UCSD-AML1 (cell line): ENCODE data around the gene QSOX1.

Experiments used
- DNase-seq: peaks from one replicate; lab custom pipeline; 2025; ENCODE audit not compliant: unreplicated experiment; lab: John Stamatoyannopoulos, UW

QSOX1 gene

GRCh38 chr1:180169640-180170195 lies 15.0 kb downstream of the QSOX1 start:
- no peak for DNase-seq

GRCh38 chr1:180170546-180171151 lies 16.0 kb downstream of the QSOX1 start:
- DNase-seq, result no peak

DNA sequence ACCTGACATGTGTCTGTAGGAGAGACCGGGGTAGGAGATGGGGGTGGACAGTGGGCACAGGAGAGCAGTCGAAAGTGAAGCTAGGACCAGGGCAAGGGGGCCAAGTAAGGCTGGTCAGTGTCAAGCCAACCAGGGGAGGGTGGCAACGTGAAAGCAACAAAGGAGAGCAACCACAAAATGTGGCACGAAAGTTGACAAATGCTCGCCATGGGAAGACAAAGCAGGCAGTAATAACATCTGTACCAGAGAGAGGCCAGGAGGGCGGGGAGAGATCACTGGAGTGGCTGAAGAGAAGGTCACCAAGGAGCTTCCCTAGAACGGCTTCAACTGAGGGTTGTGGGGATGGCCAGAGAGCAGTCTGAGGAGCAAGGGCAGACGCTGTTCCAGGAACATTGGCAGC lies 17.0 kb downstream of the QSOX1 start:
- DNase-seq, result no peak

DNA sequence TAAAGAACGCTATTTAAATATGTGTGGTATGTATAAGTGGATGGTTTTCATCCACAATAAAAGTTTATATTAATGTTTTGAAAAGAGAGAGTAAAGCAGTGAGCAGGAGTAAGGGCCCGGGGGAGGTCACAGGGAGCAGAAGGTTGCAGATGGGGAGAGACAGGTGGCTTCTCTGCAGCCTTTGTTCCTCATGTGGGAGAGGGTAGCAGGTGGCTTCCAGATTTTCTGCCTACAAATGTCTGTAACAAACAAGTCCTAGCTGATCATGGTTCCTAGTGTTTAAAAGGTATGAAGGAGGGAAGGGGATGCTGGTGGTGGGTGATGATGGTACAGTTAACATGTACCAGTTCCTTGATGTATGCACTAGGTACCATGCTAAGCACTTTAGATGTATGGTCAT lies 18.8 kb downstream of the QSOX1 start:
- no peak for DNase-seq

DNA sequence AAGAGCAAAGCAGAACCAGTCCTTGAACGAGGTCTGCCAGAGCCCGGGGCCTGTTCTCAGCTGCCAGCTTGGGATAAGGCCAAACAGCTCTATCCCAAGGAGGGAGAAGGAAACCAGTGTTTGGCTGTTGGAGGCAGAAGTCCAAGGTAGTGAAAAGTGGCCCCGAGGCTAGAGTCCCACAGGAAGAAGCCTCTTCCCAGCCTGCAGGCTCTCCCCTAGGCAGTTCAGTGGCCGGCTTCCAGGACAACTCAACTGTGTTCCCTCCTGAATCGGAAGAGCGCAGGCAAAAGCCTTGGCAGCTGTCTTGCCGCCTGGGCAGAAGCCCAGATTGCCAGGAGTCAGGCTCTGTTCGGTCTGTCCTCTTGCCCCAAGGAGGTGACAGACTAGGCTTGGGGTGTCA lies 19.3 kb downstream of the QSOX1 start:
- no peak for DNase-seq

- no peak for DNase-seq
These were observed 20.6 kb downstream of the QSOX1 start for GRCh38 chr1:180175291-180175690.

GRCh38 chr1:180175806-180176205 lies 21.1 kb downstream of the QSOX1 start:
- no peak for DNase-seq

DNA sequence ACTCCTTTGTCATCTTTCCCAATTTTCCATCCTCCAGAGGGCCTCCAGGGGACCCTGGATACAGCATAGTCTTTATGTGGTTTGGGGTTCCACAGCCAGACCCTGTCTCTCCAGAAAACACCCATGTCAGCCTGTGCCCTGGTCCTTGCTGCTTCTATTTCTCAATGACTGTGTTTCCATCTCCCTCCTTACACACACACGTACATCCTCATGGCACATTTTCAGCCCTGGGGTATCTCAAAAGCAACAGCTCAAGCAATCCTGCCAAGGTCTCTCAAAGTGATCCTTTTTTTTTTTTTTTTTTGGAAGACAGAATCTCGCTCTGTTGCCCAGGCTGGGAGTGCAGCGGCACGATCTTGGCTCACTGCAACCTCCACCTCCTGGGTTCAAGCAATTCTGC lies 22.3 kb downstream of the QSOX1 start:
- DNase-seq, result no peak

GRCh38 chr1:180177931-180178330 lies 23.3 kb downstream of the QSOX1 start:
- DNase-seq, result no peak

DNA sequence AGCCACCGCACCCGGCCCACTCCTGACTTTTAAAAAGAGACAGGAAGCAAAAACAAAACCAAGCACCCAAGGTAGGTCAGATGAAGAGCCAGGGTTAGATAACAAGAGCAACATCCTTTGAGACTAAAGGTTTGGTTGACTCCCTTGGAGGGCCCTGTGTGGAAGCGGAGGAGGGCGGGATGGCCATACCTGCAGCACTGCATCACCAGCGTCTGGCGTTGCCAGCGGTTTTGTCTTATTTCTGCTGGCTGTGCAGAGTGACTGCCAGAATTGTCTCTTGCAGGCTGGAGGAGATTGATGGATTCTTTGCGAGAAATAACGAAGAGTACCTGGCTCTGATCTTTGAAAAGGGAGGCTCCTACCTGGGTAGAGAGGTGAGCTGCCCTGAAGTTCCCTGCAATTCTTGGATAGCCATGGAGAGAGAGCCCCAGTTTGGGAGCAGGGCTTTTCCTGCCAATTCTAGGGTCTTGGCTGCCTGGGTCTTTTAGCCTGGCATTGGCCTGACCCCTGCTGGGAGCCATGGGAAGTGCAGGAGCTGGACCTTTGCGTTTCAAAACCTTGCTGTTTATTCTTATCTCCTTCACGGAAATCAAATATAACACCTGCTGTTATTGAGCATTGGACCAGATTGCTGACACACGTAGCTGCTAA lies 24.0 kb downstream of the QSOX1 start:
- DNase-seq, result peak; percentile 54

- DNase-seq, result no peak
These were observed 24.7 kb downstream of the QSOX1 start for GRCh38 chr1:180179162-180179957.

GRCh38 chr1:180181048-180181447 lies 26.4 kb downstream of the QSOX1 start:
- DNase-seq, result no peak

DNA sequence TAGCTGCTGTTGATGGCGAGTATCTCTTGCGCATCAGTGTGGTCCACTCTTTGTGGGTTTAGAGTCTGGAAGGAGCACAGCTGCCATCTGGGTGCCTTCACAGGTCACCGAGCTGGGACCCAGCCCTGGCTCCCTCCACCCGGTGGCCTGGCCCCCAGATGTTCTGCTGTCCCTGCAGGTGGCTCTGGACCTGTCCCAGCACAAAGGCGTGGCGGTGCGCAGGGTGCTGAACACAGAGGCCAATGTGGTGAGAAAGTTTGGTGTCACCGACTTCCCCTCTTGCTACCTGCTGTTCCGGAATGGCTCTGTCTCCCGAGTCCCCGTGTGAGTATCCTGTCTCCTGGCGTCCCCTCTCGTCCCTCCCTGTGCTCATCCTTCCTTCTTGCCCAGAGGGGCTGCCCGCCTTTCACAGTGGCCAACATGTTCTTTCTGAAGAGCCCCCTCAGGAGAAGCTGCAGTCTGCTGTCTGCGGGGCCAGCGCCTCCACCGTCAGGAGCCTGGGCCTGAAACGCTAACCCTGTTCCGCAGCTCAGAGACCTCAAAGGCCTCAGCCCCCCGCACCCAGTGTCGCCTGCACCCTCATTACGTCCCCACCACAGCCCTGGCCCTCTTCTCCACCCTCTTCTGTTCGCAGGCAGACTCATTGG lies 27.4 kb downstream of the QSOX1 start:
- DNase-seq, result no peak

- no peak for DNase-seq
These were observed 28.1 kb downstream of the QSOX1 start for GRCh38 chr1:180182643-180183311.

DNA sequence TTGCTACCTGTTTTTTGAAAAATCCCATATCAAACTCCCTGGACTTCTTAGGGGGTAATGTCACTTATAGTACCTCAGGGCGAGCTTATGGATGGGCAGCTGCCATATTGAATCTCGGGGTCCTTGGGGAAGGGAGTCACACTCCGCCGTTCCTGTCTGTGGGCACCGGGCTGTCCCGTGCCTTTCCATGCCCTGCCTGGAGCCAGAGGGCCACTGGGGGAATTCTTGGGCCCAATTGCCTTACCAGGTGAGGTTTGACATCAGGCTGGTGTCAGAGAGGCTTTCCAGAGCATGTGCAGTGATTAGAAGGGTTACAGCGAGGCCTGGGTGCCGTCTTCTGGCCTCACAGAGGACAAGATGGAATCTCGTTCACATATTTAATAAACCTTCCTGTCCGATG lies 28.8 kb downstream of the QSOX1 start:
- DNase-seq, result no peak

- DNase-seq, result no peak
These were observed 29.4 kb downstream of the QSOX1 start for GRCh38 chr1:180184041-180184440.

DNA sequence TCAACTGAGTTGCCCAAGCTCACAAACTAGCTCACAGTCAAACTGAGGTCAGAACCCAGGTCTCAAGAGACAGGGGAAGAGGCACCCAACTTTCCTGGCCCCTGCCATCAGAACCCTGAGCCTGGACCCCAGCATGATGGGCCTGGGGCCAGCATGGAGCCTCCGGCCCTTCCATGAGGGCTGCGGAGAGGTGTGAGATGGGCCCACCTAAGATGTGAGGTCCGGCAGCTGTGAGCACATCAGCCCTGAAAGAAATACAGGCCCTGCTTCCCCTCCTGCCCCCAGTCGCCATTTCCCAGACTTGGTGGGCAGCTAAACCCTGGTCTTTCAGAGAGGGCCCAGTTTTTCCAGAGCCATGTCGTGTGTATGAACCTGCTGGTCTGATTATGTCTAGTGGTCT lies 30.6 kb downstream of the QSOX1 start:
- DNase-seq, result no peak

GRCh38 chr1:180185971-180186645 lies 31.4 kb downstream of the QSOX1 start:
- no peak for DNase-seq

GRCh38 chr1:180186831-180187230 lies 32.2 kb downstream of the QSOX1 start:
- DNase-seq, result no peak

GRCh38 chr1:180187626-180188025 lies 33.0 kb downstream of the QSOX1 start:
- no peak for DNase-seq
